HG02840 (cell line): ENCODE data around the gene CLDN5.
A peak's percentile ranks its signal among the peaks of the same experiment; 100 is the strongest.

Source experiments
- ATAC-seq: cut with Tn5 transposase; IDR thresholded peaks from one replicate; pipeline ENCODE4 v1.9.1; 2021; ENCODE audit warnings: mild to moderate bottlenecking, moderate library complexity, moderate number of reproducible peaks; ENCODE audit not compliant: unreplicated experiment, low FRiP score

The CLDN5 gene

DNA sequence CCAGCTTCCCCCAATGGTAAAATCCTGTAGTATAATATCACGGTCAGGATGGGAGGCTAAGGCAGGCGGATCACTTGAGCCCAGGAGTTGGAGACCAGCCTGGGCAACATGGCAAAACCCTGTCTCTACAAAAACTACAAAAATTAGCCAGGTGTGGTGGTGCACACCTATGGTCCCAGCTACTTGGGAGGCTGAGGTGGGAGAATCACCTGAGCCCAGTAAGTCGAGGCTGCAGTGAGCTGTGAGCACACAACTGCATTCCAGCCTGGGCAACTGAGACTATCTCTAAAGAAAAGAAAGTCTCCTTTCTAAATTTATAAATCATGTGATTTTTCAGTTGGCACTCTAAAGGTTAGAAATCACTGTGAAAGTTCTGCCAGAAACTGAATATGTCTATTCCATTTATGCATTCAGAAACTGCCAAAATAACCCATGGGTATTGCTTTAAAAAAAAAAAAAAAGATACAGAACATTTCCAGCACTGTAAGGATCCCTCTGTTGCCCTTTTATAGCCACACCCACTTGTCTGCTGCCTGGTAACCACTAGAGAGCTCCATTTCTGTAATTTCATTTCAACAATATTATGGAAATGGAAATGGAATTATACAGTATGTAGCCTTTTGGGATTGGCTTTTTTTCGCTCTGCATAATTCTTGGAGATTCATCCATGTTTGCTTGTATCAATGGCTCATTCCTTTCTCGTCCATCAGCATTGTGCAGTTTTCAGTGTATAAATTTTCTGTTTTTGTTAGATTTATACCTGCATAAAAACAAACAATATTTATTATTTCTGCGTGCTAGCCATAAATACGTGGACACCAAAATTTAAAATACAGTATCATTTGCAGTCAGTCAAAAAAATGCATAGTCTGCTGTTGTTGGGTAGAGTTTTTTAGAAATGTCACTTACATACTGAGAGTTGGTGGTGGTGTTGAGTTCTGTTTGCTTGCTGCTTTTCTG lies 35.0 kb downstream of the CLDN5 start:
- no peak for ATAC-seq

GRCh38 chr22:19488285-19488684 lies 35.9 kb downstream of the CLDN5 start:
- no peak for ATAC-seq

- ATAC-seq: no peak
Observed at GRCh38 chr22:19483481-19484244, 40.5 kb downstream of the CLDN5 start.

DNA sequence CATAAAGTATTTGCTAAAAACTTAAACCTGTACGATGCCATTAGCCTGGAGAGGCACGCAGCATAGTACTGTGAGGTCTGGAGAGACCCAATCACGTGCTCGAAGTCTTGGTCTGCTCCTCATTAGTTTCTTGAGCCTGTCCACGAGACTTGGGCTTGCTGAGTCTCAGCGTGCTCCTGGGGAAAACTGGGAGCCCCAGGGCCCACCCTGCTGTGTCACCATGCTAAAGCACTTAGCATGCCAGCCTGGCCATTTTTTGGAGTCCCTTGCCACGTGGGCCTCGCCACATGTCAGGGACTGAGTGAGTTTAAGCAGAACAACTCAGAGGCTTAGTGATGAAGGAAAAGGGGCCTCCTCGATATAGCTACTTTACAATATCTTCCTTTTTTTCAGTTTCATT lies 41.9 kb downstream of the CLDN5 start:
- ATAC-seq: no peak

- ATAC-seq: no peak
Observed at GRCh38 chr22:19480789-19481188, 43.4 kb downstream of the CLDN5 start.

- no peak for ATAC-seq
Observed at GRCh38 chr22:19480173-19480568, 44.0 kb downstream of the CLDN5 start.

GRCh38 chr22:19479355-19480172 lies 44.6 kb downstream of the CLDN5 start, which contains the start of gene CDC45:
TSS of gene CDC45 (plus strand) at chr22:19479920. CDS start at chr22:19479969, 49 bp downstream.
- peak; percentile 84 for ATAC-seq

GRCh38 chr22:19478901-19479354 lies 45.3 kb downstream of the CLDN5 start, which contains the start of gene UFD1:
TSS of gene UFD1 (minus strand) at chr22:19479193. CDS start at chr22:19479085, 108 bp downstream.
- peak; percentile 45 for ATAC-seq

DNA sequence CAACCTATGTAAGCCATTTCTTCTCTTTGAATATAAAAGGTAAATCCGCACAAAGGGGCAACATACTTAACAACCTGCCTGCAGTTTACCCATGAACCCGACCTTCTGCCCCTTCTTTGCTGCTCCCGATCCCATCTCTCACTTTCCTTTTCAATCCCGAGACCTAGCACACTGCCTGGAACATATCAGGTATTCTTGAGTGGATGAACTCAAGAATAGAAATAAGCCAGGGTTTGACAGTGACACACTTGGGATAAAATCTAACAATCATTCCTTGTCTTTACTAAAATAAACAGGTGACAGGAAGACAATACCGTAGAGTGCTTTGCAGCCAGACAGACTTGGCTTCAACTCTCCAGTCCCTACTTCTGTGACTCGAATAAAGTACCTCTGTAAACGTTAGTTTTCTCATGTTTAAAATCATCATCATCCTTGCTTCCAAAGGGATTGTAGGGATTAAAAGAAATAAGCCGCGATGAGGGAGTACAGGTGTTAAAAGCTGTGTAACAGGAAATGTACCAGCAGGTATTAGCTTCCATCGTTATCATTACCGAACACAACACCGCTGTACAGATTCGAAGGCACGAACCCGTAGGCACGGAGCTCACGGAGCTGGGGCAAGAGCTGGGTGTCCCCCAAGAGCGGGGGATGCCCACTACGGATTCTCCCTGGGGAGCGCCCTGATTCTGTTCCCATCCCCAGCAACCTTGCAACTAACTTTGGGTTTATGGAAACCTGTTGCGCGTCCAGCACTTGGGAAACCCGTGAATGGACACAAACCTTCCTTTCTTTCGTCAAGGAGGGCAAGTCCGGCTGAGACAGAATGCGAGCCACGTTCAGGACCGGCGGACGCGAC lies 45.9 kb downstream of the CLDN5 start:
- no peak for ATAC-seq

DNA sequence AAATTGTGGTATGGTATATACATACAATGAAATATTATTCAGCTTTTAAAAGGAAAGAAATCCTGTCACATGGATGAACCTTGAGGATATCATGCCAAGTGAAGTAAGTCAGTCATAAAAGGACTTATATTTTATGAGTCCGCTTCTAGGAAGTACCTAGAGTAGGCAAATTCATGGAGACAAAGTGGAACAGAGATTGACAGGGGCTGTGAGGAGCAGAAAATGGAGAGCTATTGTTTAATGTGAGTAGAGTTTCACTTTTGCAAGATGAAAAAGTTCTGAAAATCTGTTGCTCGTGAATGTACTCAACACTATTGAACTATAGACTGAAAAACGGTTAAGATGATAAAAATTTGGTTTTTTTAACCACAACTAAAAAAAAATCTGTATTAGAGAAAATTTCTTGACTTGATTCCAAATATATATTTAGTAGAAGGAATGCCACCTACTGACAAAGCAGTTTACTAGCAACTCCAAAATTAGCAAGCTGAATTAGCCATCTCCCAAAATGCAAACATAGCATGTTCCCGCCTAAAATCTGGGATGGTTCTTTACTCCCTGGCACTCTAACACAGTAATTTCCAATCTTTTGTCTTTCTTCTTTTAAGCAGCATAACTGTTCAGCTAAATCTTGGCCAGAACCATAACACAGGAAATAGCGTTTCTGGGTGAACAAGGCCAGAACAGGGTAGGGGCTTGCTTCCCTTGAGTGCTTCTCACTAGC lies 46.7 kb downstream of the CLDN5 start:
- no peak for ATAC-seq

DNA sequence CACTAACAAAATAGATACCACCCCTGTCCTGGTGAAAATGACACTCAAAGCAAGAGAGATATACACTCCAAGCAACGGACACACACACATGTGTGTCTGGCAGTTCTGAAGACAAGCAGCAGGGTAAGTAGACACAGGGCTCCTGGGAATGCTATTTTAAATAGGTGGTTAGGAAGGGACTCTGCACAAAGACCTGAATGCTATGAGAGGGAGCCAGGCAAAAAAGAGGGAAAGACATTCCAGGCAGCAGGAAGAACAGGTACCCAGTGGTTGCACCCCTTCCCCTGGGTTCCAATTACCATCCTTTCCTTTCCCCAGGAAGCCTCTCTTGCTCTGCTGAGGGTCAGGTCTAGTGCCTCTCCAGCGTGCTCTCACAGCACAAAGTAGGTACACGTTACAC lies 48.2 kb downstream of the CLDN5 start:
- no peak for ATAC-seq

DNA sequence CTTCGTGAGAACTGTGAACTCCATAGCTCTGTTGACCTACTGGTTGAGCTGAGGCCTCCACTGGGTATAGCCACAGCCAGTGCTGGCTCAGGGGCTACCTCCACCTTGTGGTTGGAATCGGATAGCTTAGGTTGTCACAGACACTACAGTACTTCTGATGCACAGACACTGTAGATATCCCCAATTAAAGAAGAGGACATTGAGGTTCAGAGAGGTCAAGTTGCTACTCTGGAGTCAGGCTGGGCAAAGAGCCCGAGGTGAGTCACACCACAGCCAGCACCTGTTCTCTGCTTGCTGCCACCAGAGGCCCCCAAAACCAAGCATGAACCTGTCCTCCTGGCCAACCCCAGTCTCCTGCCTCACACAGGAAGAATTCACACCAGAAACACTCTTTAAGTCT lies 50.6 kb downstream of the CLDN5 start:
- no peak for ATAC-seq
